GM19351 (cell line): ENCODE results near the gene CCDC192.
"Not testable (repeated sequence)": the region's sequence is repeated elsewhere in the genome, so short reads cannot be mapped to it uniquely, and the experiment has no call there.

Experiments
- ATAC-seq: cut with Tn5 transposase; IDR thresholded peaks from one replicate; pipeline ENCODE4 v1.9.1; 2021; ENCODE audit warnings: mild to moderate bottlenecking, moderate library complexity; ENCODE audit not compliant: unreplicated experiment

CCDC192 gene

GRCh38 chr5:127702926-127703561 is at the start of gene CCDC192:
TSS of gene CCDC192 (plus strand) at chr5:127703391. CDS start at chr5:127703446, 55 bp downstream.
- no peak for ATAC-seq

GRCh38 chr5:127656825-127657224 is 46.4 kb upstream of the CCDC192 start:
- no peak for ATAC-seq

- ATAC-seq, result no peak
Observed at GRCh38 chr5:127660047-127660733, 43.0 kb upstream of the CCDC192 start.

GRCh38 chr5:127664093-127664492 is 39.1 kb upstream of the CCDC192 start:
- ATAC-seq, result no peak

- no peak for ATAC-seq
Observed at GRCh38 chr5:127665641-127666040, 37.5 kb upstream of the CCDC192 start.

- no peak for ATAC-seq
Observed at GRCh38 chr5:127666043-127666716, 37.0 kb upstream of the CCDC192 start.

GRCh38 chr5:127667926-127668325 is 35.3 kb upstream of the CCDC192 start:
- ATAC-seq, result no peak

GRCh38 chr5:127671218-127671617 is 32.0 kb upstream of the CCDC192 start:
- ATAC-seq, result no peak

- no peak for ATAC-seq
Observed at GRCh38 chr5:127673117-127673800, 29.9 kb upstream of the CCDC192 start.

GRCh38 chr5:127676951-127677350 is 26.2 kb upstream of the CCDC192 start:
- not testable (repeated sequence) for ATAC-seq

- not testable (repeated sequence) for ATAC-seq
Observed at GRCh38 chr5:127679691-127680330, 23.4 kb upstream of the CCDC192 start.

- ATAC-seq, result no peak
Observed at GRCh38 chr5:127680595-127680994, 22.6 kb upstream of the CCDC192 start.

- ATAC-seq, result no peak
Observed at GRCh38 chr5:127683008-127683407, 20.2 kb upstream of the CCDC192 start.

- no peak for ATAC-seq
Observed at GRCh38 chr5:127684726-127685467, 18.3 kb upstream of the CCDC192 start.

GRCh38 chr5:127685662-127686061 is 17.5 kb upstream of the CCDC192 start:
- no peak for ATAC-seq

GRCh38 chr5:127686424-127686823 is 16.8 kb upstream of the CCDC192 start:
- no peak for ATAC-seq

GRCh38 chr5:127694518-127695171 is 8.5 kb upstream of the CCDC192 start:
- no peak for ATAC-seq

- no peak for ATAC-seq
Observed at GRCh38 chr5:127695346-127695745, 7.8 kb upstream of the CCDC192 start.

- no peak for ATAC-seq
Observed at GRCh38 chr5:127696683-127697082, 6.5 kb upstream of the CCDC192 start.
